HG03342 (cell line): ENCODE results near the gene CALD1.
A peak's percentile ranks its signal among the peaks of the same experiment; 100 is the strongest.

ENCODE experiments used
- ATAC-seq: cut with Tn5 transposase; IDR thresholded peaks from one replicate; pipeline ENCODE4 v1.9.1; 2021; ENCODE audit warnings: mild to moderate bottlenecking, moderate library complexity; ENCODE audit not compliant: unreplicated experiment

CALD1 gene

DNA sequence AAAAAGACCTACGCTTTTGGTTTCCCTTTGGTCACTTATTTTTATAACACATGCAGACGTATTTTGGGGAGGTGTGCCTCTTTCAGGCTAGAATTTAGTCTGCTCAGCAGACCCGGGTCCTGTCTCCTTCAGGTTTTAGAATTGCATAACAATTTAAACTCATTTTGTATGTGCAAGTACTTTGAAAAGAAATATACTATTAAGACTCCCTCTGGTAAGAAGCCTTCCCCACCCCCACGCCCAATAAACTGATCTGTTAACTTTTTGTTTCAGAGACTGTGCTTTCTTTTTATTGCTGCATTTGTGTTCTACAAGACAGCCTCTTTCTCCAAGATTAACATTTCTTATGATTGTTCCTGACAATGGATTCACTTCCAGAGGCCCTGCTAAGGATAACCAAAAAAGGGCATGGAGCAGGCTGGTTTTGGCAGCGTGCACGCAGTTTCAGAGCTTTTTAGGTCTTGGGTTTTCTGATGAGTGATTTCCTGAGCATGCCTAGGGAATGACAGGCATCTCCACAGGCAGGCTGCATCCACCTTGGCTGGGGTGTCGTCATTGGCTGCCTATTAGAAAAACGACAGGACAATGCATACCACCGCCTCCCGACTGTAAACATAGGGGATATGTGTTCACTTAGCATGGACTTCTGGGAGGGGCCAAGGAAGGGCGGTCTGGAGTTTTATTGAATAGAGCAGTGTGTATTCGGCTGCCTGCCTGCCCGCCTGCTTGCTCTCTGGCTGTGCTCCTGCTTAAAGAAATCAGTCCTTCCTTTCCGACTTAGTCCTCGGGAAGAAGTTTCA lies at the start of gene CALD1:
Gene CALD1, plus strand, starts transcription at position 694 of the 800 bp plus-strand sequence. CDS start 88,100 bp downstream, outside the sequence.
- no peak for ATAC-seq

GRCh38 chr7:134729895-134730294 lies 49.5 kb upstream of the CALD1 start:
- ATAC-seq, result no peak

GRCh38 chr7:134730411-134730829 lies 49.0 kb upstream of the CALD1 start:
- ATAC-seq, result no peak

DNA sequence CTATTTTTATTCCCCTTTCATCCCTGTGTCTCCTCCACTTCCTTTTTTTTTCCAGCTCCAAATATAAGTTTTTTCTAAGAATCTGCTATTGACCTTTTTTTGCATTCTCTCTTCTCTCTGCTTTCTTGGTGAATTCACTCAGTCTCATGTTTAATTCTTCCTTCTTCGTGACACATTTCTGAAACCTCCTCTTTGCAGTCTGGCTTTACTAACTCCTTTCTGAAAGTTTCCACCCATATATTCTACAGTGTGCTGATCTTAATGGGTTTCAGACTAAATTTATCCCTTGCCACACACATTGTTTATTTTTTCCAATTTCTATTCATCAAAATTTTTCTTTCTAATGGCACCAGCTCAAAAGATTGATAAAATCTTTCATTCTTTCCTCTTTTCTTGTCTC lies 47.8 kb upstream of the CALD1 start:
- no peak for ATAC-seq

DNA sequence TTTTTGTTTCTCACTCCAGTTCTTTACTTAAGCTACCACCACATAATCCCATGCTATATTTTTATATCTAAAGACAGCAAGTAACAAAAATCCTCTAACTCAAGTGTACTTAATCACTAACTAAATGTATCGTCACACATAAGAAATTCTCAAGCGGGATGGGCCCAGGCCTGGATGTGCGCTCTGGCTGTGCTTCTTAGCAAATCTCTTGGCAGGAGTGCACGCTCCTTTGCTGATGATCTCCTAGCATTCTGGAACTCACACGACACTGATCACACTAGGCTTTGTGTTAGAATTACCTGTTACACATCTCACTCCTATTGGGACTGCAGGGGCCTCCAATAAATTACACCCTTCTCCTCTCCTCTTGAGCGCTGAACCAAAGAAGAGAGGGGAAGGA lies 46.7 kb upstream of the CALD1 start:
- no peak for ATAC-seq

GRCh38 chr7:134736381-134736780 lies 43.1 kb upstream of the CALD1 start:
- no peak for ATAC-seq

DNA sequence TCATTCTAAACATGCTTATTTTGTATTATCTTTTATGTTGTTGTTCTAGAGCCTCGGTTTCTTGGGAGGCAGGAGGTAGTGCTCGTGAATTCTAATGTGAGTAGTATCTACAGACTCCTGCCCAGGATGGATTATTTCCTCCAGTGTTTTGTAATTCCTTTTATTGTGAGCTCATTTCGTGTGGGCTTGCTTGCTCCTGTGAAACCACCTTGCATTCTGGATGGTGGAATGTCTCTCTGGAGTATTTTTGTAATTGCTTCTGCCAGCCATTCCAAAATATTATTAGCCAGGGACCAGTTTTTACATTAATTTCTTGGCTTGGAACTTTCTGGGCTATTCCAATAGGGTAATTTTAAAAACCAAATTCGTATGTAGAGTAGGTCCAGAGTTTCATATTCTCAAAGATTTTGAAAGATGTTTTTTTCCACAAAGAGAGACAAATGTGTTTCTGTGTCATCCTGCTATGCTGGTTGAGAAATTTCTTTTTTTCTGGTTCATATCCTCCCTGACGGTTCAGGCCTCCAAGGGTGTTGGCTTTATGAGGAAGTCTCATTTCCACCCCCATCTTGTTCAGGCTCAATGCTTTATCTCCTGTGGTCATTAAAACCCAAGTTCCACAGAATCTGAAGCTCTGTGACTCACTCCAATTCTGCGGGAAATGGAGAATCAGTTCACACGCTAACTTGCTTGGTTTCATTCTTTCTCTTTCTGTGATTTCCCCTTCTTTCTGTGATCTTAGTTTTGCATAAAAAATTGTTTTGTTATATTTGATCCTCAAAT lies 41.7 kb upstream of the CALD1 start:
- no peak for ATAC-seq

DNA sequence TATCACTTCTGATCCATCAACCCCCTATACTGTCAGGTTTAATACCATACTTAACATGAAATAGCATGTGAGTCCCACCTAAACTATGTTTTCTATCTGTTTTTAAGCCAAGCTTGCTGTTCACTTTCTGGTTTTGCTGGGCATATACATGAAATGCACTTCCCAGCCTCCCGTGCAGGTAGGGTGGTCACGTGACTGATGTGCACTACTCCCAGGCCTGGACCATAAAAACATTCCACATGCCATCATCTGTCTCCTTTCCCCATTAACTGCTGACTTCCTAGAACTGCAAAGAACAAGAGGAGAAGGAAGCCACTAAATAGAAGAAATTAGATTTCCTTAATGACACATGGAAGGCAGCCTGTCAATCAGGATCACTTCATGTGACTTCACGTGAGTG lies 40.1 kb upstream of the CALD1 start:
- no peak for ATAC-seq

- no peak for ATAC-seq
Measured at GRCh38 chr7:134740376-134740775, 39.1 kb upstream of the CALD1 start.

GRCh38 chr7:134741907-134742635 lies 37.4 kb upstream of the CALD1 start:
- ATAC-seq, result no peak

DNA sequence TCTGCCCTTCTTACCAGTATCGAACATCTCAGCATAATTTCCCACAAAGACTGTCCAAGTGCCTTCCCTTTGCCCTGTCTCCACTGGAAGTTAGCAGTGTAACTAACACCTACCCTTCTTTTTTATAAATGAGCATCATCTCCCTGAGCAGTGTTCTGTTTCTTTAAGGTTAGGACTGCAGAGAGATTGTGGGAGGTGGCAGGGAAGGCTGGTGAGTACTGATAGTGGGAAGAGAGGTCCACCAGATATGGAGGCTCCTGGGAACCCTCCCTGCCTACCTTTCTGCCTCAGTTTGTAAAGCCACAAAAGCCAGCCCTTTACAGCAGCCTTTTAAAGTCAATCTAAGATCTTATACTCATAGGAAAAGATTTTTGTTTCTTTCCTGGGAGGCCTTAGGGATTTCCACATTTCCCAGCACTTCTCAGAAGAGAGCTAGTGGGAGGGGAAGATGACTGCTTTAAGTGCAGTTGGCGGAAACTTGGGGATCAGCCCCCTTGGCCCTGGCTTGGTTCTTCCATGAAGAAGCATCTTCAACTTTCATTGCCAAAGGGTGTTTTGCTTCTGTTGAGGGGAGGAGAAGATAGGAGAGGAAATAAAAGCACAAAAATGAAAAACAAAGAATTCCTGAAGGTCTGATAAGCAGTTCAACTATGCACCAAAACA lies 36.6 kb upstream of the CALD1 start:
- ATAC-seq, result no peak

- no peak for ATAC-seq
Measured at GRCh38 chr7:134744569-134744968, 34.9 kb upstream of the CALD1 start.

DNA sequence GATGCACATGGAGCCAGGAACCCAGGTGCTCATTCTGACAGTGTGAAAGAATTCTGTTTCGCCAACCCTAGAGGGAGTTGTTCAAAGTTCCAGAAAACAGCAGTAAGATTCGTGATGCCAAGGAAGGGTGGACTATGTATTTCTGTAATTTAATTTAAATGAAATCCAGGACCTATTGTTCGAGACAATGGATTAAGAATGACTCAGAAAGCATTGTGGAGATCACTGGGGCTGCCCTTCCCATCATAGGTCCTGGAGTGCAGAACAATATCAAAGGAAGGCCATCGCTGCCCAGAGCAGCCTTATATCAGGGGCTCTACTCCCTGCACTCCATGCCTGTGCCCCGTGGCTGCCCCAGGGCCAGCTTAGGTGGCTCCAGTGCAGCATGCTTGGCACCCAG lies 32.1 kb upstream of the CALD1 start:
- ATAC-seq, result no peak

DNA sequence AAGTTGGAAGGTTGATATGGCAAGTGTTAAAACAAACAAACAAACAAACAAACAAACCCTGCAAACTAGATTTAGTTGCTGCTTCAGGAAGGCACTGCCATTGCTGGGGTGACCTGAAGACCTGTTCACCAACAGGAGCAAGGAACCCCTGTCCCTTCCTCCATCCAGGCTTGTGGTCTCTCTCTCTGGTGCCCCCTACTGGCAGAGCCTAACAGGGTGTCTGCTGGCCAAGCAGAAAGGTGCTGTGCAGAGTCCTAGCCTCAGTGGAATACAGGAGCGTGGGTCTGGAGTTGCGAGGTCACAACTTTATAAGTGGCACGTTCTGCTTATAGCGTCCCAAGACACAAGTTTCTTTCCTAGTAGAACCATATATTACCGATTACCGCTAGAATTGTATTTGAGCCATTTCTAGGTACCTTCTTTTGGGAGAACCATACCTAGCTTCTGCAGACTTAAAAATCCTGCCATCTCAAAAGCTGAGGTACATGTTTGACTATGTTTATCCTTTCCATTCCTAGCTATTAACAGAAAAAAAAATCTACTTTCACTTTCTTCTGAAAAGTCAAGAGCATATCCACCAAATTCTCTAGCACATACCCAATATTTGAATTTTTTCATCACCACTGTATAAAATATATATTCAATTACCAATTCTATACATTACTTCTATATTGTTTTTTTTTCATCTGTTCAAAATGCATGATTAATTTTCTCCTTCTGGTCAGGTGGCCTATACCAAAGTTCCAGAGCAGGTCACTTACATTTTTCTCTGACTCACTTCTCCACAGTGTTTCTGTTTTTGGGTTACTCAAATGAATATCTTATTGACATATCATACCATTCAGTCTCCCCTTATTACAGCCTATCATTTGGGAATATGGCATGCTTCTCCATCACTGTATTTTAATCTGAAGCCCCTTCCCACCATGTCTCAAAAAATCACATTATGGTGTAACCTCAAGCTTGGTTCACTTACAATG lies 29.1 kb upstream of the CALD1 start:
- peak; percentile 64 for ATAC-seq

DNA sequence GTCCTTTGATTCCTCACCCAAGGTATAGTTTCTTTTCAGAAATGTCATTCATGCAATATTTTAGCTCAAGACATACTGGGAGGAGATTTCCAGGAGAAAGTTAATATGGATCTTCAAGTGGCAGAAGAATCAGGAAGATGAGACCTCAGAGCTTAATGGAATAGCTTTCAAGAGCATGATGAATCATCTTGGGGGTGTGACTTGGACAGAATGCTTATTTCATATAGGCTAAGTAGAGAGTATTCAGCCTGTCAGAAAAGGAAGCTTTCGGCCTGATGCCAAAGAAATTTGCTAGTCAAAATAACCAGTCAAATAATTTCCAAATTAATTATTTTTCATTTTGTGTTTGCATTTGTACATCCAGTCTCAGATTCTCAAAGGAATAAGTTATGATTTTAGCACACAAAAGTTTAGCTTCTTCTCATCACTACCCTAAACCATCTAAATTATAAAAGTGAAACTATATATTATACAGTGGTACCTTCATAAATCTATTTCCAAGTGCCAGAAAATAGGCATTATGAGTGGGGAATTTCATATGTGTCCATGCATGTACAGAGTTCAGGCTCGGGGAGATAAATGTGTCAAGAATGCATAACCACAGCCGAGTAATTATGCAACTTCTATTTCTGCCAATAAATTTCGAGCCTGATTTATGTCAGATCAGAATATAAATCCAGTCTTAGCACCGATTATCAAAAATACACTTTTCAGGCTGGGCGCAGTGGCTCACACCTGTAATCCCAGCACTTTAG lies 27.3 kb upstream of the CALD1 start:
- no peak for ATAC-seq

DNA sequence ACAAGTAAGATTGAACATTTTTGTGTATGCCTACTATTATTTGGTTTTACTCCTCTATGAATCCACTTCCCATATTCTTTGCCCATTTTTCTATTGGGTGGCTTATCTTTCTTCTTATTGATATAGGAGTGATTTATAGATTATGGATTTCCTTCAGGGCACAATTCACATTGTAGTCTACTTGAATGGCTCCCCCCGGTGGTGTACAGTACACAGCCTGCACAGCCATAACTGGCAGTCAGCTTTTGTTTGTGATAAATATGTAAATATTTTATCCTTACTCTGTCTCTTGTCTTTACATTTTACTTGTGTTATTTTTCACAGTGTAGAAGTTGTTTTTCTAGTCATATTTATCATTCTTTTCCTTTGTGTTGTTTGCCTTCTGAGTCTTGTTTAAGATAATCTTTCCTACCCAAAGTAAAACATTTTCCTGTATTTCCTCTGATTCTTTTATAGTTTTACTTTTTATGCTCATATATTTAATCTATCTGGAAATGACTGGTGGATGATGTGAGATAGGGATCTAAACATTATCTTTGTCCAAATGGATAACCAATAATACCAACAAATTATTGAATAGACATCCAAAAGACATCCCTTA lies 23.9 kb upstream of the CALD1 start:
- ATAC-seq, result no peak

DNA sequence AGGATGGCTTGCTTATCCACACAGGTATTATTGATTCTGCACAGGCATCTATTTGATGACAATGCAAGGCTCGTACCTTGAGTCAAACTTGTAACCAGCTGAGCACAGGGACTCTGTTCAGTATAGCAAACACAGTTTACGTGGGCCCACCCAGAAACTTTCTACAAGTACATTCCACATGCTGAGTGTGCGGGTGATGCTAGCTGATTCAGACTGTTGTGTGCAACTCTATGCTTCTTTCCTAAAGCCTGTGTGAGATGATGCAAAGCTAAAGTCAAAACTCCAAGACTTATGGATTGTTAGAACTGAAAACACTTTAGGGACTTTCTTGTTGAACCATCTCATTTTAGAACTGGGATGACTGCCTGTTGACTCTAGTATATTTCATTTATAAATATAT lies 21.5 kb upstream of the CALD1 start:
- no peak for ATAC-seq

- no peak for ATAC-seq
Measured at GRCh38 chr7:134758981-134759380, 20.5 kb upstream of the CALD1 start.

GRCh38 chr7:134761266-134761665 lies 18.2 kb upstream of the CALD1 start:
- no peak for ATAC-seq
